NK-92 treated with Interleukin-12 subunit alpha and Interleukin-12 subunit beta, amount 100 ng/mL, for 24 hours (cell line): ENCODE data around the gene EXOG.

Experiments used
- DNase-seq: peaks from one replicate; lab custom pipeline; 2025; lab: John Stamatoyannopoulos, UW

EXOG gene

GRCh38 chr3:38496131-38496910 is at the start of gene EXOG:
EXOG (plus strand) TSS chr3:38496340; CDS start chr3:38496368, 28 bp downstream.
- peak; percentile 90 for DNase-seq

GRCh38 chr3:38446812-38447211 is 49.3 kb upstream of the EXOG start:
- no peak for DNase-seq

GRCh38 chr3:38450853-38451252 is 45.3 kb upstream of the EXOG start:
- no peak for DNase-seq

- no peak for DNase-seq
These were observed 42.8 kb upstream of the EXOG start, which contains the start of gene ACVR2B for GRCh38 chr3:38453075-38453912. ACVR2B (plus strand) TSS chr3:38453890; CDS start chr3:38454323, 433 bp downstream.

GRCh38 chr3:38453913-38454177 is 42.3 kb upstream of the EXOG start:
- no peak for DNase-seq

GRCh38 chr3:38454178-38454883 is 41.8 kb upstream of the EXOG start:
- DNase-seq: no peak

GRCh38 chr3:38454884-38455638 is 41.1 kb upstream of the EXOG start:
- no peak for DNase-seq

GRCh38 chr3:38455639-38456430 is 40.3 kb upstream of the EXOG start:
- DNase-seq: no peak

- DNase-seq: no peak
These were observed 38.8 kb upstream of the EXOG start for GRCh38 chr3:38457111-38458003.

- DNase-seq: no peak
These were observed 37.2 kb upstream of the EXOG start for GRCh38 chr3:38458796-38459498.

- no peak for DNase-seq
These were observed 36.6 kb upstream of the EXOG start for GRCh38 chr3:38459499-38460048.

GRCh38 chr3:38460377-38461270 is 35.5 kb upstream of the EXOG start:
- DNase-seq: no peak

GRCh38 chr3:38465588-38466154 is 30.5 kb upstream of the EXOG start:
- no peak for DNase-seq

- no peak for DNase-seq
These were observed 27.4 kb upstream of the EXOG start for GRCh38 chr3:38468765-38469164.

- no peak for DNase-seq
These were observed 26.3 kb upstream of the EXOG start for GRCh38 chr3:38469852-38470251.

- no peak for DNase-seq
These were observed 24.8 kb upstream of the EXOG start for GRCh38 chr3:38471260-38471857.

- DNase-seq: no peak
These were observed 23.8 kb upstream of the EXOG start for GRCh38 chr3:38472342-38472741.
